ENCODE results near the gene LRRC43.

LRRC43 gene

GRCh38 chr12:122182887-122183587 lies at the start of gene LRRC43:
LRRC43 (plus strand) TSS chr12:122183123; CDS start chr12:122183145, 22 bp downstream.
- no peak within 1 kb of the TSS for H3K27ac ChIP-seq
- TF ChIP-seq ZFX (IDR thresholded peaks at IDR 0.05), result no peak
- no peak for TF ChIP-seq CTCF (conservative IDR thresholded peaks at IDR 0.05)

GRCh38 chr12:122133192-122133950 lies 49.6 kb upstream of the LRRC43 start:
- no peak overlapping the region for H3K27ac ChIP-seq
- TF ChIP-seq CTCF (conservative IDR thresholded peaks at IDR 0.05), result no peak
- no peak for TF ChIP-seq ZFX (IDR thresholded peaks at IDR 0.05)

GRCh38 chr12:122135437-122136031 lies 47.4 kb upstream of the LRRC43 start:
- no peak overlapping the region for H3K27ac ChIP-seq
- TF ChIP-seq CTCF (conservative IDR thresholded peaks at IDR 0.05) (no peak), ZFX (IDR thresholded peaks at IDR 0.05) (no peak)

- TF ChIP-seq CTCF (conservative IDR thresholded peaks at IDR 0.05) (no peak), ZFX (IDR thresholded peaks at IDR 0.05) (no peak)
- H3K27ac ChIP-seq, result no peak overlapping the region
Observed at GRCh38 chr12:122137229-122137628, 45.7 kb upstream of the LRRC43 start.

- no peak for TF ChIP-seq ZFX (IDR thresholded peaks at IDR 0.05)
- TF ChIP-seq CTCF (conservative IDR thresholded peaks at IDR 0.05), result no peak
- H3K27ac ChIP-seq, result no peak overlapping the region
Observed at GRCh38 chr12:122137681-122138080, 45.2 kb upstream of the LRRC43 start.

GRCh38 chr12:122138181-122138580 lies 44.7 kb upstream of the LRRC43 start:
- H3K27ac ChIP-seq, result no peak overlapping the region
- no peak for TF ChIP-seq CTCF (conservative IDR thresholded peaks at IDR 0.05)
- no peak for TF ChIP-seq ZFX (IDR thresholded peaks at IDR 0.05)

- TF ChIP-seq CTCF (conservative IDR thresholded peaks at IDR 0.05), result no peak
- no peak for TF ChIP-seq ZFX (IDR thresholded peaks at IDR 0.05)
Observed at GRCh38 chr12:122138616-122139015, 44.3 kb upstream of the LRRC43 start.

More at GRCh38 chr12:122138616-122139015, 44.3 kb upstream of the LRRC43 start:
- H3K27ac ChIP-seq, result no peak overlapping the region
